Measurements from ENCODE around the gene ITPR2. TPM values are rescaled to one million over a fixed set of nuclear protein-coding genes. Genes with fewer than 3 reads are reported as not detected.

ITPR2 gene
- total RNA-seq, 2 donors from 2014 or later: 42.6 to 76.9 TPM

DNA sequence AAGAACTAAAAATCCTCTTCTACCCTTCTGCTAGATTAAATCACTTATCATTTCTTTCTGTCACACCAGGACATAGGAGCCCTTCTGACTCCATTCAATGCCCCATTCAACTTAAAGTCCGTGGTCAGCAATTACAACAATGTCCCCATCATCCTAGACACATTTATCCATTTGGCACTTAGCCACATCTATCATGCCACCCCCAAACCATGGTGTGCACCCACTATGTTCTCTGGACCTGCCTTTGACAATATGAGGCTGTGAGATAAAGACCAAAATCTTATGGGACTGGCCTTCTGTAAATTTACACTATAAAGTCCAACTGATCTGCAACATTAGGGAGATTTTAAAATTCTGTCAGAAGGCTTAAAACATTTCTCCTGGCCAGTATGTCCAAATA is 533.2 kb downstream of the ITPR2 start:
- no peak for ATAC-seq
- H3K27me3 Mint-ChIP-seq: peaks cover 6 to 7% of the 10 kb centered on the region in 2 donors
- peaks cover 6% of the 10 kb centered on the region for H3K36me3 Mint-ChIP-seq
- no peak for DNase-seq (ENCODE audit: low spot score)
- H3K9me3 Mint-ChIP-seq: peaks cover 3% of the 10 kb centered on the region
- peak overlapping the region; percentile 2 to 50 for H3K27ac Mint-ChIP-seq
- H3K4me1 Mint-ChIP-seq (ENCODE audit: low read depth in 2 of 2): peaks cover 38 to 54% of the 10 kb centered on the region in 2 donors
- peak overlapping the region; percentile 64 for H3K4me3 Mint-ChIP-seq

DNA sequence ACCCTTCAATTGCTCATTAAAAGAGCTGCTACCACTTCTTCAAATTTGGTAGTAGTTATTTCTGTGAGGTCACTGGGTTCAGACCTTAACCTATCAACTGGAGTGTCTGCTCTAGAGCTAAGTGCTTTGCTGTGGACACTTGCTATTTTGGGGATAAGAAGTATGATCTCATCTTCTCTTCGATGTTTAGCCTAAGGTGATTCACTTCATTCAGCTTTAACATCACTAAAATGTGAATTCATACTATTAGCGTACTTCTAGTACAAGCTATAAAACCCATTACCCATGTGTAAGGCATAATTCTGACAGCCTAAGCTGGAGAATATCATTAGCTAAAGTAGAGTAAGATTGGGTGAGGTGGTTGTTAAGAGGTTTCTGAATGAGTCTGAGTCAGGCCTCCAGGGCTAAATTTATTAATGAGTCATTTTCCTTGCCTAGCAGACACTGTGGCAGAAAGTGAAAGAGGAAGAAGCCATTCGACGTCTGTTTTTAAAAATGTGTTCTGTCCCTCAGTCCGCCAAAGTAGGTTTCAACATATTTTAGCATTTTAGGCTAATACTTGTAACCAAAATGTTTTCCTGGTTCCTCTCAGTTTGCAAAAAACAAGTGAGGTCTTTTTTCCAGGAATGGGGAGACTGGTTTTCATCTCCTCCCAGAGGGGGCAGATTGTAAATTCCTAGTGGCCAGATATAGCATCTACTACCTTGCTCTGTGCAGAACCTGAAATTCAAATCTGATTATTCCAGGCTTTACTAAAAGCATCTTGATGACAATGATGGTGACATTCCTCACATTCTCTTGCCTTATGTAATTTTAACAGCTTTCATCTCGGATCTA is 534.0 kb downstream of the ITPR2 start:
- Mint-ChIP-seq H3K27ac (peak overlapping the region; percentile 2 to 50), H3K27me3 (peaks cover 6 to 7% of the 10 kb centered on the region in 2 donors), H3K9me3 (peaks cover 3% of the 10 kb centered on the region)

DNA sequence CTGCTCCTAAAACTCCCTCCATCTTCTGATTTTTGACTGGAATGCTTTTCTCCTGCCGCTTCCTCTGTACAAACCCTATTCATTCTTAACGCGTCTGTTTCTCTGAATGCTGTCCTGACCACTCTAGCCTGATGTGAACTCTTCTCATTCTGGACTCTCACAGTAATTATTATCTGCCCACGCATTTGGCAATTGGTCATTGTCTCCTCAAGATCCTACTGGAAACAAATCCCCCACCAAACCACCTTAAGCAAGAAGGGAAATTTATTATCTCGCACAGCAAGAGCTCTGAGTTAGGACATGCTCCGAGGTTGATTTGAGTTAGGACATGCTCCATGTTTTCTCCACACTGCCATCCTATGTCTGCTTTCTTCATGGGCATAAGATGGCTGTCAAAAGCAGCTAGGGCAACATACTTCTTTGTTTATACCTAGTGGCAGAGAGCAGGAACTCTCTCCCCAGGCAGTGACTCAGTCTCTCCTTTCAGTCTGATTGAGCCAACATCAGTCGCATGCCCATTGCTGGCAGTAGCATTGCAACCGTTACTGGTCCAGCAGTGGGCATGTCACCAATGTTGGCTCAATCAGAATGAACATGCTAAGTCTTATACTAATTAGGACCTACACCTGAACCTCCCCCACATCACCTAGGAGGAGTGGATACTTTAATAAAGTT is 535.5 kb downstream of the ITPR2 start:
- no peak overlapping the region for H3K4me3 Mint-ChIP-seq
- H3K9me3 Mint-ChIP-seq: peaks cover 3% of the 10 kb centered on the region
- DNase-seq (ENCODE audit: low spot score) (no peak), ATAC-seq (no peak)
- no peak overlapping the region for H3K27ac Mint-ChIP-seq
- peaks cover 5 to 7% of the 10 kb centered on the region in 2 donors for H3K27me3 Mint-ChIP-seq
- peaks cover 28 to 41% of the 10 kb centered on the region in 2 donors for H3K4me1 Mint-ChIP-seq (ENCODE audit: low read depth in 2 of 2)
- H3K36me3 Mint-ChIP-seq: peaks cover 6% of the 10 kb centered on the region

More for the DNA sequence above, 534.0 kb downstream of the ITPR2 start:
- ATAC-seq (peak; percentile 95 to 99), DNase-seq (ENCODE audit: low spot score) (no peak)
- peaks cover 6% of the 10 kb centered on the region for H3K36me3 Mint-ChIP-seq
- peak overlapping the region; percentile 64 for H3K4me3 Mint-ChIP-seq
- H3K4me1 Mint-ChIP-seq (ENCODE audit: low read depth in 2 of 2): peaks cover 38 to 54% of the 10 kb centered on the region in 2 donors

DNA sequence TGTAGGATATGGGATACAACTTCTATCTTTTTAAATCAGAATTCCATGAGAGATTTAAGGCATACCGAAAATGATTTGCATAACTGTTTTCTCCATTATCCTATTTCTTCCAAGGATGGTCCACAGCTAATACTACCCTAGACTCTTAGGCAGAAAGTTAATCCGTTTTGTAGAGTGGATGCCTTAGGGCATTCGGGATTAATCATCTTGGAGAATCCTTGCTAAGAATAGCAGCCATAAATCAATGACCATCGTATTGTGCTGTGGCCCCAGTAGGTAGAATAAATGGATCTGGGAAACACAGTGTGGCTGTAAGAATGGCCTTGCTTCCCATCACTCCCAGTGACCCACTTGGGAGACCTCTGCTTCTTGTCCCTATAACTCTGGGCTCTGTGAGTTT is 538.0 kb downstream of the ITPR2 start:
- DNase-seq (ENCODE audit: low spot score): no peak
- Mint-ChIP-seq H3K27ac (no peak overlapping the region), H3K4me1 (ENCODE audit: low read depth in 2 of 2) (peaks cover 20 to 26% of the 10 kb centered on the region in 2 donors), H3K9me3 (peaks cover 3% of the 10 kb centered on the region), H3K4me3 (no peak overlapping the region), H3K36me3 (peaks cover 6% of the 10 kb centered on the region), H3K27me3 (peaks cover 0 to 20% of the 10 kb centered on the region in 2 donors)
- no peak for ATAC-seq

DNA sequence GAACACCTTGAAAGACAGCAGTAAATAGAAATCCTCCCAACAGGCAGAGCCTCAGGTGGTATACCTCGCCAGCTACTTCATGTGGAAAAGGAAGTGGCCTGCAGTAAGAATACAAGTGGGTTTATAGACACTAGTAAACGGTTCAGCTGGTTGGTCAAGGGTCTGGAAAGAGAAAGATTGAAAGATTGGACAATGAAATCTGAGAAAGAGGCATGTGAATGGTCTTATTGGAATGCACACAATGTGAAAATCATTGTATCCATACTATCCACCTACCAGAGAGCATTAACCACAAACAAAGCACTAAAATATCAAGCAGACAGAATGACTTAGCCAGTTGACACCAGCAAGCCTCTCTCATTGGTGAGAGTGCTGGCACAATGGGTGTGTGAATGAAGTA is 539.4 kb downstream of the ITPR2 start:
- Mint-ChIP-seq H3K9me3 (peaks cover 3% of the 10 kb centered on the region), H3K36me3 (peaks cover 6% of the 10 kb centered on the region), H3K27me3 (peaks cover under 1 to 24% of the 10 kb centered on the region in 2 donors), H3K27ac (no peak overlapping the region), H3K4me3 (no peak overlapping the region), H3K4me1 (ENCODE audit: low read depth in 2 of 2) (peaks cover 8 to 13% of the 10 kb centered on the region in 2 donors)
- DNase-seq (ENCODE audit: low spot score): no peak
- no peak for ATAC-seq

DNA sequence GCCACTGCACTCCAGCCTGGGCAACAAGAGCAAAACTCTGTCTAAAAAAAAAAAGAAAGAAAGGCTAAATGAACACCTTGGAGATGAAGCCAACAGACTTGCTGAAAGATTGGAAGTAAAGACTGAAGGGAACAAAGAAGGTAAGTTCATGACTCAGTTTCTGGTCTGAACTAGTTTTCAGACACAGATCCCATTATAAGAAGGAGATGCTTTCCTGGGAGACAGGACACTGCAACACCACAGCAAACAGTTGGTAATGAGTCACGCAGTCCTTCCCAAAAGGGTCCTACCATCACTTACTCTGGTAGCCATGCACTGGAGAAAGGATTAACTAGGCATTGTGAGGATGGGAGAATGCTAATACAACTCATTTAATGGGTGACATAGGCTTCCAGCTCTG is 540.4 kb downstream of the ITPR2 start:
- Mint-ChIP-seq H3K27me3 (peaks cover 5 to 24% of the 10 kb centered on the region in 2 donors), H3K4me3 (no peak overlapping the region), H3K27ac (no peak overlapping the region), H3K36me3 (peaks cover 6% of the 10 kb centered on the region), H3K9me3 (peaks cover 3% of the 10 kb centered on the region), H3K4me1 (ENCODE audit: low read depth in 2 of 2) (peaks cover 4 to 6% of the 10 kb centered on the region in 2 donors)
- DNase-seq (ENCODE audit: low spot score) (no peak), ATAC-seq (no peak)

DNA sequence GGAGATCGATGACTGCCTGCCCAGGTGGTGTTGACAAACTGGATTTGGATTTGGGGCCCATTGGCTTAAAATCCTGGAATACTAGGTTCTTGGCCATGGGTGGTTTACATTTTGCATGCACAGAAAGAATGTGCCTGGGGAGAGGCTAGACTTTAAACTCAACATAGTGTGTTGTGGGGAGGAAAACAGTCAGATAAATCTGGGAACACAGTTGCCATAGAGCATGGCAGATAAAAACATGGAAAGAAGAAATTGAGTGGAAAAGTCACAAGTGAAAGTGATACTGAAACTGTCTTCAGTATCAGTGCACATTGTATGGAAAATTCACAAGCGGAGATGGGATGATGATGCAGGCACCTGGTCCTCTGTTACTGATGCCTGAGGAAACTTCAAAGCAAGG is 542.4 kb downstream of the ITPR2 start:
- DNase-seq (ENCODE audit: low spot score) (no peak), ATAC-seq (no peak)
- Mint-ChIP-seq H3K27me3 (peaks cover 9 to 17% of the 10 kb centered on the region in 2 donors), H3K4me3 (no peak overlapping the region), H3K27ac (no peak overlapping the region), H3K9me3 (no peaks in the 10 kb centered on the region), H3K36me3 (no peaks in the 10 kb centered on the region), H3K4me1 (ENCODE audit: low read depth in 2 of 2) (peaks cover 0 to 4% of the 10 kb centered on the region in 2 donors)

DNA sequence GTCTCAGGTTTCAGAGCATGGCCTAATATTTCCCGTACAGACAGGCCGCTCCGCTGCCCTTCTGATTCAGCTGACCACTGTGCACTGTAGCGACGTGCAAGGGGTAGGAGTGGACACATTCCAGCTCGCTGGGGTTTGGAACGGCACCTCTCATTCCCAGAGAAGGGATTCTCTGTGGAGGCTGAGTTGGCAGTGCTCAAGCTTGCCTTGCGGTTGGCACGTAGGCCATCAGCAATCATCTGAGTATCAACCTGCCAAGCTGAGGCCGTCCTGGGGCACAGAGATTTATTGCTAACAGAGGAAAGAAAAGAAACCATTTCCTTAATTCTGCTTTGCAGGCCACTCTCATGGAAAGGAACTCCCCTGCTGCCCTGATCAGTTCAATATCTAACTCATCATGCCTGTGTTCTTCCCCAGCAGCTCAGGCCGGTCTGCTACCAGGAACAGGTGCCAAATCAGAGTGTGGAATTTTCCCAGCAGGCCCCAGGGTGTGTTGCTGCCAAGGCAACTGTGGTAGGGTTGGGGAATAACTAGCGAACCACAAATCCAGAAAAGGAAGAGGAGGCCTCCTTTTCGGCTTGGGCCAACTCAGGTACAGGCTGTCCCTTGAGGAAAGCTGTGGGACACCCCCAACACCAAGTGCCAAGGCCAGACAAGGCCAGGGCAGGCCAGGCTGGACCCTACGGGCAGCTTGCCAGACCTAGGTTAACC is 545.2 kb downstream of the ITPR2 start:
- no peaks in the 10 kb centered on the region for H3K9me3 Mint-ChIP-seq
- no peak for DNase-seq (ENCODE audit: low spot score)

More for the DNA sequence above, 545.2 kb downstream of the ITPR2 start:
- Mint-ChIP-seq H3K4me3 (no peak overlapping the region), H3K36me3 (no peaks in the 10 kb centered on the region), H3K4me1 (ENCODE audit: low read depth in 2 of 2) (peaks cover 3 to 4% of the 10 kb centered on the region in 2 donors), H3K27ac (no peak overlapping the region), H3K27me3 (peaks cover 9 to 17% of the 10 kb centered on the region in 2 donors)
- no peak for ATAC-seq

Other genes starting within 250 kb of the ITPR2 start
- gene INTS13, start 104.8 kb upstream of the ITPR2 start, total RNA-seq: 10 to 100 TPM; 36.7 to 52.5 TPM
- gene FGFR1OP2, start 105.3 kb upstream of the ITPR2 start, total RNA-seq: 10 to 100 TPM; 55.6 to 68.5 TPM
- 10 to 100 TPM; 36.4 to 42.2 TPM for gene TM7SF3, start 181.2 kb upstream of the ITPR2 start, total RNA-seq
- 10 to 100 TPM; 31.6 to 35.5 TPM for gene MED21, start 189.4 kb upstream of the ITPR2 start, total RNA-seq
- gene C12orf71, start 249.4 kb upstream of the ITPR2 start, total RNA-seq: not detected

Data from natural killer cell treated with Interleukin-12 subunit alpha and Interleukin-12 subunit beta and Interleukin-15 and Interleukin-18, amount 100 ng/mL, for 72 hours (primary cell).